Bone marrow (tissue), 2 donors: ENCODE measurements around the gene PADI6.
A peak's percentile ranks its signal among the peaks of the same experiment; 100 is the strongest.

Experiments used
- DNase-seq, 2 donors: peaks; one replicate each; lab custom pipeline; 2025; lab: John Stamatoyannopoulos, UW

PADI6 gene

DNA sequence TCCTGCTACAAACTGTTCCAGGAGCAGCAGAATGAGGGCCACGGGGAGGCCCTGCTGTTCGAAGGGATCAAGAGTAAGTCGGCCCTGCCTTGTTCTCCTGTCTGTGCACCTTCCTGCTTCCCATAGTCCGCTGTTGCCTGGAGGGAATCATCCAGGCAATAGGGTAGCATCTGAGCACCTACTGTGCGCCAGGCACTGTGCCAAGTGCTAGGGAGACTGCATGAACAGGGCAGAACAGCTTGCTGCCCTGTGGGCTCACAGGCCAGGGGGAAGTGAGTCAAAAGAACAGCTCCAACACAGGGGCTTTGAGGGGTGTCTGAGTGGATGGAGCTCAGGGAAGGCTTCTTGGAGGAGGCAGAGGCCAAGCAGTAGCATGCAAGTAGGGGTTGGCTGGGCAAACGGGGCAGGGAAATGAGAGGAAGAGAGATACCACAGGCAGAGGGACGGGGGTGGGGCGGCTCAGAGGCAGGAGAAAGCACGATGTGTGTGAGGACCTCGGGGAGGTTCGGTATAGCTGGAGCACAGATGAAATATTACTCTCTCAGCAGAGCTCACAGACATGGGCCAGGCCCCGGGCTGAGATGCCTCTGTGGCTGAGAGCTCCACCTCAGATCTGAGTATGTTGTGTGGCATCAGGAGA is 15.5 kb upstream of the PADI6 start:
- no peak for DNase-seq

DNA sequence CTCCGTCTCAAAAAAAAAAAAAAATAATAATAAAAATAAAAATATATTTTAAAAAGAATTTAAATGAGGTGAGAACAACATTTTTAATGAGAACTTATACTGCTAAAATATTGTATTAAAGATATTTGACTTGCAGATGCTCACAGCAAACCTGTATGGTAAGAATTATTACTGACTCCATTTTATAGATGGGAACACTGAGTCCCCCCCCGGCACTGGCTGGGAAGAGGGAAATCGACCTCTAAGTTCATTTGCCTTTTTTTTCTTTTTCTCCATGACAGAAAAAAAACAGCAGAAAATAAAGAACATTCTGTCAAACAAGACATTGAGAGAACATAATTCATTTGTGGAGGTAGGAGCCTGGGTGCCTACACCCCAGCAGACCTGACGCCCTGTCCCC is 13.4 kb upstream of the PADI6 start:
- no peak for DNase-seq

DNA sequence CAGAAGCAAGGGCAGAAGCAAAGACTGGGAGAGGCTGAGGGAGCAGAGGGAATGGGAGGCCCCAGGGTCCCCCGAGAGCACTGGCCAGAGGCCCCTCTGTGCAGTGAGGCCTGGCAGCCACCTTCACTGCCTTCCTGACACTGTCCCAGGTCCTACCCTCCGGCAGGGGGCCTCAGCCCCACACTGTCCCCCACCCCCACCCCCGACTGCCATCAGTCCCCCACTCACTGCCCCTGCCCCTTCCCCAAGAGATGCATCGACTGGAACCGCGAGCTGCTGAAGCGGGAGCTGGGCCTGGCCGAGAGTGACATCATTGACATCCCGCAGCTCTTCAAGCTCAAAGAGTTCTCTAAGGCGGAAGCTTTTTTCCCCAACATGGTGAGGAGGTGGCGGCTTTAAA is 13.0 kb upstream of the PADI6 start:
- DNase-seq: no peak

- DNase-seq: no peak
Measured at GRCh38 chr1:17359808-17360207, 12.2 kb upstream of the PADI6 start.

DNA sequence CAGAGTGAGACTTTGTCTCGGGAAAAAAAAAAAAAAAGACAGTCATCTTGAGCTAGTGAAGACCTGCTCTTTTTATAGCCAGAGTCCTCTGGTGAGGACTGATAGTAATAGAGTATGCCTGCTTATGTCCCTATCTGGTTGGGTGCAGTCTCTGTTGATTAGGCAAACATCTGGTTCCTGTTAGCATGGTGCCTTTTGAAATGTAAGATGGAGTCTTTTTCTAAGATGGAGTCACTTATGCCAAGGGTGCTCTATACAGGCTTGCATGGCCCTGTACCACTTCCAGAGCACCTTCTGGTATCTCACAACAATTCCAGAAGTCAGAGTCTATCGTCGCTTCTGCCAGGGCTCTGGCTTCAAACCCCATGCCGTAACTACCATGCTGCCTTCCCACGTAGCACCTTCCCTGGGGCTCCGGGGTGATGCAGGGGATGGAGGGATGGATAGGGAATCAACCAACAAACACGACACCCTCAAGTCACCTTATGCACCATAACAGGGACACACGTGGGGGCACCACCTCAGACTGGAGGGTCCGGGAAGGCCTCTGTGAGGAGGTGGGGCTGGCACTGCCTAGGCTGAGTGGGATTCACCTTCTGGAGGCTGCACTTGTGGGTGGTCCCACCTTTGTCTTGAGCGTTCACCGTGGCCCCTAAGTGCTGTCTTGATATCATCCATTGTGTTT is 11.6 kb upstream of the PADI6 start:
- no peak for DNase-seq

DNA sequence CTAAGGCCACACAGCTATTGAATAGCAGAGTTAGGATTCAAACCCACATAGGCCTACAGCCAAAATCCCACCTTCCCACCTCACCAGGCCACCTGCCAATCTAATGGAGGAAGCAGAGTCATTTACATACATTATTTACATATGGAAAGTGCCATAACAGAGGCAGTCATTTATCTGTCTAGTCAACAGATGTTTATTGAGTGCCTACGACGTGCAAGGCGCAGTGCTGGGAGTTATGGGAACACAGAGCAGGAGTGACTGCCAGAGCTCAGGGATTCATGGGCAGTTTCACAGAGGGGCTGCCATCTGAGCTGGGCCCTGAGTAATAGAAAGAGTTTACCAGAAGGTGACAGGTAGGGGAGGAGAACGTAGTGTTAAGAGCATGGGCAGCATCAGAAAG is 10.3 kb upstream of the PADI6 start:
- DNase-seq: no peak

- no peak for DNase-seq
Measured at GRCh38 chr1:17363351-17363750, 8.6 kb upstream of the PADI6 start.

- no peak for DNase-seq
Measured at GRCh38 chr1:17363771-17364170, 8.2 kb upstream of the PADI6 start.

GRCh38 chr1:17365293-17365692 is 6.7 kb upstream of the PADI6 start:
- peak in 1 of 2 donors; percentile 31 for DNase-seq

DNA sequence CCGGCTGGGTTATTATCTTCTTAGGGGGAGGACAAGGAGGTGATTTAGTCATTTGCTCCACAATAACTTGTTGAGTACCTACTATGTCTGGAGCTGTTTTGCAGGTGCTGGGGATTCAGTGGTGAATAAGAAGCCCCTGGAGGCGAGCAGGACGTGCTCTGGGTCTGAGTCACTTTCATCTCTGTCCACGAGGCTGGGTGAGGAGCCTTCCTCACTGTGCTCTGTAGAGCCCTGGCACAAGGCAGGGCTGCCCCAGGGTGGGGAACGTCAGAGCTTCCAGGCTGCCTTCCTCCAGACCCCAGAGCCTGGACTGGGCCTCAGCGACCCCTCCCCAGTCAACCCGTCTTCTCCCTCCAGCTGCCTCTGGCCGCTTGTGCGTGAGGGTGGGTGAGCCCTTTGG is 2.5 kb upstream of the PADI6 start:
- DNase-seq: no peak

GRCh38 chr1:17370618-17371017 is 1.4 kb upstream of the PADI6 start:
- no peak for DNase-seq

DNA sequence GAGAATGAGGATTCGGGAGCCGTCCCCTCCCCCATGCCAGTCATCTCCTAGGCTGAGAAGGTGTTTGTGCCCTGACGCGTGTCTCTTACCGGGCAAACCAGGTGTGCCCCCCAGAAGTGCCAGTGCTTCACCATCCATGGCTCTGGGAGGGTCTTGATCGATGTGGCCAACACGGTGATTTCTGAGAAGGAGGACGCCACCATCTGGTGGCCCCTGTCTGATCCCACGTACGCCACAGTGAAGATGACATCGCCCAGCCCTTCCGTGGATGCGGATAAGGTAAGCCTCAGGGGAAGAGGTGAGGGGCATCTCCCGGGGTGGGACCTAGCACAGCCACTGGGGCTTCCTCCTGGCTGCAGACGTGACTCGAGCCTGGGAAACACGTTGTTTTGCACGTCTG is 959 bp downstream of the PADI6 start:
- no peak for DNase-seq

DNA sequence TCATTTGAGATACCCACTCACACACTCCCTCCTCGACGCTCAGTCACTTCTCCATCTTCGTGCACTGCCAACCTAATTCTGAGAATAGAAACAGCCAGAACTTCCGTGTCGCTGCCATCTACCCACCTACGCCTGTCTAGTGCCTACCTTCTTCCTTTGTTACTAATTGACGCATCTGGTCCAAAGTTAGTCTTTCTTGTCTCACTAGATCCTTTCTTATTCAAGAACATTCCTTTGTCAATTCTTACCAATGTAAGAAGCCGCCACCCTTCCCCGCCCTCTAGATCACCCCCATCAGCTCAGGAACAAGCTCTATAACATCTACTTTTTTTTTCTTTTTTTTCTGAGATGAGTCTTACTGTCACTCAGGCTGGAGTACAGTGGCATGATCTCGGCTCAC is 3.7 kb downstream of the PADI6 start:
- DNase-seq: no peak

- no peak for DNase-seq
Measured at GRCh38 chr1:17377325-17377953, 5.4 kb downstream of the PADI6 start.

GRCh38 chr1:17381161-17381560 is 9.2 kb downstream of the PADI6 start:
- no peak for DNase-seq

DNA sequence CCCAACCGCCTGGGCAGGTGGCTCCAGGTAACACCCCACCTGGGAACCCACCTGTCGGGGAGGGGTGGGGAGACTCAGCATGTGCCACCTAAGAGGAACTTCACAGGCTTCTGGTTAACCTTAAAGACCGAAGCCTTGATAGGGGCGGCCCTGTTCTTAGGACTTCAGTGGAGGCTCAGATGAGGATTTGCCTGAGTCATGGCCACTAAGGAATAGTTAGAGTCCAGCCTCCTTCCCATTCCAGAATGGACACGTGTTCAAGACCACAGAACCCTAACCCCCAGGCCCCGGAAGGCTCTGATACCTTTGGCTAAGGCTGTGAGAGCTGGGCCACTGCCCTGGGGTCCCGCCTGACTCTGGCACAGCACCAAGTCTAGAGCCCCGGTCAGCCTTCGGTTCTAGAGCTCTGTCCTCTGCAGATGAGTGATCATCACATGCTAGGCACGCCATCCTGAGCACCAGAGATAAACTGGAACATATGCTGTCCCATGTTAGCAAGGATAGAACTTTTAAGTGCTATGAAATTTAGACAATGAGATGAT is 20.3 kb downstream of the PADI6 start:
- DNase-seq: no peak

- DNase-seq: no peak
Measured at GRCh38 chr1:17393230-17393629, 21.2 kb downstream of the PADI6 start.

- no peak for DNase-seq
Measured at GRCh38 chr1:17397910-17398695, 26.1 kb downstream of the PADI6 start.

GRCh38 chr1:17400725-17401341 is 28.8 kb downstream of the PADI6 start:
- DNase-seq: no peak

GRCh38 chr1:17401841-17402240 is 29.8 kb downstream of the PADI6 start:
- DNase-seq: no peak

DNA sequence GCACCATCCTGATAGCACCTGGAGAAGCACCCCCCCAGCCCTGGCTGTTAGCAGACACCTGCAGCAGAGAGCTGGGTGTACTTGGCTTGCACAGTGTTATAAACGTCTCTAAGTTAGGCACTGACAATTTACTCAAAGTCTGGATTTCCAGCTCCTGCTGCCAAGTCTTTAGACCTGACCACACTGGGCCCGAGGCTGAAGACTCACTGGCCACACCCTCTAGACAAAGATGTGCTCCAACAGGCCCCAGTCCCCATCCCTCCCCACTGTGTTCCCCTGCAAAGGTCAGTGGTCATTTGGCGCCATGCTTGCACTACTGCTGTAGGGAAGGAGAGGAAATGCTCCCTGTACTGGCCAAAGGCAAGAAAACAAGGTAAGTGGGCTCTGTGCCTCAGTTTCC is 31.1 kb downstream of the PADI6 start:
- no peak for DNase-seq
